Measurements from ENCODE around the gene NANOS2.

Gene NANOS2

GRCh38 chr19:45913874-45914830 is at the start of gene NANOS2:
Gene NANOS2 (minus strand): TSS chr19:45914778. CDS start chr19:45914693, 85 bp downstream.
- no peak for FAIRE-seq

- FAIRE-seq: no peak
Measured at GRCh38 chr19:45962021-45962420, 47.4 kb upstream of the NANOS2 start.

- FAIRE-seq: no peak
Measured at GRCh38 chr19:45960595-45961235, 46.1 kb upstream of the NANOS2 start.

- FAIRE-seq: no peak
Measured at GRCh38 chr19:45959517-45960025, 45.0 kb upstream of the NANOS2 start.

GRCh38 chr19:45958769-45959516 is 44.4 kb upstream of the NANOS2 start:
- FAIRE-seq: no peak

- FAIRE-seq: no peak
Measured at GRCh38 chr19:45958320-45958719, 43.7 kb upstream of the NANOS2 start.

- no peak for FAIRE-seq
Measured at GRCh38 chr19:45955905-45956608, 41.5 kb upstream of the NANOS2 start.

GRCh38 chr19:45954156-45954555 is 39.6 kb upstream of the NANOS2 start:
- no peak for FAIRE-seq

GRCh38 chr19:45953676-45954075 is 39.1 kb upstream of the NANOS2 start:
- no peak for FAIRE-seq

GRCh38 chr19:45952686-45953505 is 38.3 kb upstream of the NANOS2 start:
- FAIRE-seq: no peak

GRCh38 chr19:45952341-45952685 is 37.7 kb upstream of the NANOS2 start:
- no peak for FAIRE-seq

GRCh38 chr19:45947926-45948325 is 33.3 kb upstream of the NANOS2 start:
- no peak for FAIRE-seq

GRCh38 chr19:45940515-45940805 is 25.9 kb upstream of the NANOS2 start:
- no peak for FAIRE-seq

- FAIRE-seq: no peak
Measured at GRCh38 chr19:45939792-45940514, 25.4 kb upstream of the NANOS2 start.

- FAIRE-seq: no peak
Measured at GRCh38 chr19:45938733-45939319, 24.2 kb upstream of the NANOS2 start.

- FAIRE-seq: no peak
Measured at GRCh38 chr19:45935267-45935666, 20.7 kb upstream of the NANOS2 start.

GRCh38 chr19:45934551-45935230 is 20.1 kb upstream of the NANOS2 start:
- no peak for FAIRE-seq

GRCh38 chr19:45933759-45934158 is 19.2 kb upstream of the NANOS2 start:
- FAIRE-seq: no peak

GRCh38 chr19:45931055-45931454 is 16.5 kb upstream of the NANOS2 start:
- no peak for FAIRE-seq

GRCh38 chr19:45929247-45929646 is 14.7 kb upstream of the NANOS2 start:
- FAIRE-seq: no peak

All from TTC549 (cell line).